ENCODE data around the gene APH1A. TPM values are rescaled to one million over a fixed set of nuclear protein-coding genes. Genes with fewer than 3 reads are reported as not detected.

APH1A gene
- polyA plus RNA-seq, 2 of the 4 experiments (the other 2 are of a cell fraction), result 109 to 118 TPM

DNA sequence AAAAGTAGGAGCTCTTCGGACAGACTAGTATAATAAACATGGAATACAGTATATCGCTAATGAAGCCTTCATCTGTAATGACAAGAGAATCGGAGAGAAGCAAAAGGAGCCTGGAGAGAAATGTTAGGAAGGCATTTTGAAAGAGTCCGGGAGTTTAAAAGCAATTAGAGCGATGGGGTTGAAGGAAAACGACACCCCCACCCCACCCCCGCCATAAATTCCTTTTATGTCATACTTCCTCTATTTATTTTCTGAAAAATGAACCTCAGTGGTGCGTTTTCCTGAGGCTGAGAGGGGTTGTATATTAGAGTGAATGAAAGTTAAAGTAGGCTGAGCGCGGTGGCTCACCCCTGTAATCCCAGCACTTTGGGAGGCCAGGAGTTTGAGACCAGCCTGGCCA lies 635 bp upstream of the APH1A start:
- FAIRE-seq (no peak), ATAC-seq (no peak), DNase-seq (ENCODE audit: low read depth in 1 of 2, low spot score in 1 of 2) (no peak)
- H3K4me2 ChIP-seq, result peak overlapping the region; percentile 98
- 74% methylated on average over 10 of the region's 10 CpGs for WGBS (ENCODE audit: missing lambda C conversion rate)
- H3K9me3 ChIP-seq, result no peaks in the 10 kb centered on the region
- POLR2A ChIA-PET, result interaction anchor here (0.5 to 1.3 kb wide), 4 partner anchors 9 to 244 kb away, joined by 4 to 6 read pairs (median 5); no protein-coding TSS in a partner anchor
- CTCF ChIA-PET, result interaction anchor here (1.6 to 6.2 kb wide), 2 partner anchors 11 to 14 kb away, joined by 10 to 48 read pairs; no protein-coding TSS in a partner anchor
- H3K4me3 ChIP-seq, result peak overlapping the region; percentile 91
- H3K27ac ChIP-seq, result peak overlapping the region; percentile 94
- no peak for TF ChIP-seq TP53 (CRISPR knock-in tag; IDR thresholded peaks at IDR 0.05)
- TF ChIP-seq ZNF302 (CRISPR knock-in tag; IDR thresholded peaks at IDR 0.05), result no peak
- TF ChIP-seq POLR2AphosphoS2 (conservative IDR thresholded peaks at IDR 0.05; ENCODE audit: low read length), result no peak
- TF ChIP-seq NFE2L2 (conservative IDR thresholded peaks at IDR 0.05; ENCODE audit: low read length), result no peak
- TF ChIP-seq KDM5A (IDR thresholded peaks at IDR 0.05), result no peak
- TF ChIP-seq CHD4 (IDR thresholded peaks at IDR 0.05; ENCODE audit: borderline replicate concordance), result no peak
- peaks cover 11% of the 10 kb centered on the region for H3K4me1 ChIP-seq

DNA sequence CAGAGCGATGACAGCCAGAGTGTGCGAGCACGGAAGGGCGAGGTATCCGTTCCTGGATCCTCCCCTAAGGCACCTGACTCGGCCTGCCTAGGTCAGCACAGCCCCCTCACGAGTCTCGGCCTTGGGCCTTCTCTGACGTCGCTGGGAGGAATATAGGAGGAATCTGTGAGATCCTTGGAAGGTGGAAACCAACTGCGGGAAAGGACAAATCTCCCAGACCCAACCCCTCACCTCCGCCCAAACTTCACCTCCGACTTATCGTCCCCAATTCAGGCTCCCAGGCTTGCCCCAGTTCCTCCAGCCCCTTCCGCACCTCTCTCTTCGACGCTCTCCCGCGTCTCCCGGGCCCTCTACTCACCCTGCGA lies 494 bp downstream of the APH1A start:
- POLR2A ChIA-PET, result interaction anchor here (0.9 to 1.3 kb wide), 2 partner anchors 10 to 13 kb away, joined by 4 to 5 read pairs; no protein-coding TSS in a partner anchor
- peak; percentile 33 to 39 for DNase-seq (ENCODE audit: low read depth in 1 of 2, low spot score in 1 of 2)
- Histone ChIP-seq H3K27ac (peak overlapping the region; percentile 94), H3K4me3 (peak overlapping the region; percentile 91), H3K4me1 (peaks cover 11% of the 10 kb centered on the region), H3K9me3 (no peaks in the 10 kb centered on the region), H3K4me2 (peak overlapping the region; percentile 98)
- no peak for FAIRE-seq
- TF ChIP-seq MAFK (IDR thresholded peaks at IDR 0.05; ENCODE audit: partially characterized antibody) (no peak), MAZ (IDR thresholded peaks at IDR 0.05; ENCODE audit: borderline replicate concordance, low read depth, low read length) (no peak), ZNF302 (CRISPR knock-in tag; IDR thresholded peaks at IDR 0.05) (no peak), KDM5A (IDR thresholded peaks at IDR 0.05) (no peak), CBX2 (IDR thresholded peaks at IDR 0.05; ENCODE audit: borderline replicate concordance, low read depth) (no peak)
- TF ChIP-seq, protein P1, sequence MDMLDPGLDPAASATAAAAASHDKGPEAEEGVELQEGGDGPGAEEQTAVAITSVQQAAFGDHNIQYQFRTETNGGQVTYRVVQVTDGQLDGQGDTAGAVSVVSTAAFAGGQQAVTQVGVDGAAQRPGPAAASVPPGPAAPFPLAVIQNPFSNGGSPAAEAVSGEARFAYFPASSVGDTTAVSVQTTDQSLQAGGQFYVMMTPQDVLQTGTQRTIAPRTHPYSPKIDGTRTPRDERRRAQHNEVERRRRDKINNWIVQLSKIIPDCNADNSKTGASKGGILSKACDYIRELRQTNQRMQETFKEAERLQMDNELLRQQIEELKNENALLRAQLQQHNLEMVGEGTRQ (IDR thresholded peaks at IDR 0.05), result no peak
- TF ChIP-seq, protein P2, sequence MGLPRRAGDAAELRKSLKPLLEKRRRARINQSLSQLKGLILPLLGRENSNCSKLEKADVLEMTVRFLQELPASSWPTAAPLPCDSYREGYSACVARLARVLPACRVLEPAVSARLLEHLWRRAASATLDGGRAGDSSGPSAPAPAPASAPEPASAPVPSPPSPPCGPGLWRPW (IDR thresholded peaks at IDR 0.05), result no peak
- CTCF ChIA-PET, result interaction anchor here (0.6 to 6.2 kb wide), 3 partner anchors 12 to 48 kb away, joined by 3 to 48 read pairs (median 10); no protein-coding TSS in a partner anchor
- ATAC-seq, result peak; percentile 37 to 62; a peak in 5 of 6 replicates
- 1% methylated on average over 21 of the region's 21 CpGs for WGBS (ENCODE audit: missing lambda C conversion rate)

DNA sequence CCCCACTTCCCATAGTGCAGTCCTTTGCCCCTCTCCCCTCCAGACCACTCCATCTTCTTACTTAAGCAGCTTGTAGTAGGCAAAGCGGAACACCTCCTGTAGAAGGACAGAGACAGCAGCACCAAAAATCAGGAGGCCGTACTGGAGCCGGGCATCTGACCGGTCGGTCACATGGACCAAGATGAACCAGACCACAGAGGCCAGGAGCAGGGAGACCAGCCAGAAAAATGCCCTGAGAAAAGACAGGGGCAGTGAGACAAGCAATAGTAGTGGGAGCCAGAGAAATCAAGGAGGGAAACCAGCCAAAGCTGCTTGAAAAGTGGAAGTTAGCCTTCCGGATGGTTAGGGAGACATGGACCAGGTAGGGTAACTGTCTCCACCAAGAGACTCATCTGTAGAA lies 920 bp downstream of the APH1A start:
- WGBS (ENCODE audit: missing lambda C conversion rate), result 44% methylated on average over 6 of the region's 6 CpGs
- TF ChIP-seq, protein P3, sequence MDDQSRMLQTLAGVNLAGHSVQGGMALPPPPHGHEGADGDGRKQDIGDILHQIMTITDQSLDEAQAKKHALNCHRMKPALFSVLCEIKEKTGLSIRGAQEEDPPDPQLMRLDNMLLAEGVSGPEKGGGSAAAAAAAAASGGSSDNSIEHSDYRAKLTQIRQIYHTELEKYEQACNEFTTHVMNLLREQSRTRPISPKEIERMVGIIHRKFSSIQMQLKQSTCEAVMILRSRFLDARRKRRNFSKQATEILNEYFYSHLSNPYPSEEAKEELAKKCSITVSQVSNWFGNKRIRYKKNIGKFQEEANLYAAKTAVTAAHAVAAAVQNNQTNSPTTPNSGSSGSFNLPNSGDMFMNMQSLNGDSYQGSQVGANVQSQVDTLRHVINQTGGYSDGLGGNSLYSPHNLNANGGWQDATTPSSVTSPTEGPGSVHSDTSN (IDR thresholded peaks at IDR 0.05), result no peak
- no peak for TF ChIP-seq FOXS1 (CRISPR knock-in tag; IDR thresholded peaks at IDR 0.05)
- POLR2A ChIA-PET, result no interaction called here
- no peak for FAIRE-seq
- Histone ChIP-seq H3K9me3 (no peaks in the 10 kb centered on the region), H3K4me1 (peaks cover 11% of the 10 kb centered on the region), H3K4me3 (peak overlapping the region; percentile 91), H3K27ac (peak overlapping the region; percentile 94), H3K4me2 (peak overlapping the region; percentile 98)
- ATAC-seq, result no peak
- DNase-seq (ENCODE audit: low read depth in 1 of 2, low spot score in 1 of 2), result no peak
- CTCF ChIA-PET, result interaction anchor here (0.6 to 6.2 kb wide), 2 partner anchors 12 to 47 kb away, joined by 3 to 48 read pairs; no protein-coding TSS in a partner anchor

DNA sequence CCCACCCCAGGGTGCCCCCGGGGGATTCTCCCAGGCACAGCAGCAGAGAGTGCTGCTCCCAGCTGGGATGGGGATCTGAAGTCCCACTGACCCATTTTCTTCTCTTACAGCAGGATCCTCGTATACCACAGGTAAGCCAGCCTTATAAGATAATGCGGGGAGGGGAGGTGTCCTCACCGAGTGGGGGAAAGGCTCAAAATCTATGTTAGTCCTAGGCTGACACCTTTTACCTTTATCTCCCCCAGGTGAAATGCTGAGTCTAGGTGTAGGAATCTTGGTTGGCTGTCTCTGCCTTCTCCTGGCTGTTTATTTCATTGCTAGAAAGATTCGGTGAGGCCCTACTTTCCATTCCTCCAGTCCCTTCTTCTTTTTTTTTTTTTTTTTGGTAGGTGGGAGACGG lies 5.3 kb downstream of the APH1A start:
- peaks cover 7% of the 10 kb centered on the region; the same call in 2 of the 3 replicates for H3K4me1 ChIP-seq
- no peaks in the 10 kb centered on the region for H3K9me3 ChIP-seq
- no peak for TF ChIP-seq CBX8 (IDR thresholded peaks at IDR 0.05)
- no peak for TF ChIP-seq CHD4 (IDR thresholded peaks at IDR 0.05; ENCODE audit: borderline replicate concordance)
- no peak for TF ChIP-seq POLR2A (IDR thresholded peaks at IDR 0.05; ENCODE audit: low read length)
- TF ChIP-seq FOSB (CRISPR knock-in tag; IDR thresholded peaks at IDR 0.05), result no peak
- TF ChIP-seq, protein P4, sequence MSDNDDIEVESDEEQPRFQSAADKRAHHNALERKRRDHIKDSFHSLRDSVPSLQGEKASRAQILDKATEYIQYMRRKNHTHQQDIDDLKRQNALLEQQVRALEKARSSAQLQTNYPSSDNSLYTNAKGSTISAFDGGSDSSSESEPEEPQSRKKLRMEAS (IDR thresholded peaks at IDR 0.05), result no peak
- TF ChIP-seq MYC (IDR thresholded peaks at IDR 0.05; ENCODE audit: borderline replicate concordance, low read length), result no peak
- no peak for TF ChIP-seq HOXB5 (CRISPR knock-in tag; IDR thresholded peaks at IDR 0.05)
- TF ChIP-seq HOXB13 (CRISPR knock-in tag; IDR thresholded peaks at IDR 0.05; ENCODE audit: low read depth), result no peak
- TF ChIP-seq FOXS1 (CRISPR knock-in tag; IDR thresholded peaks at IDR 0.05), result no peak
- no peak for TF ChIP-seq NPAS2 (CRISPR knock-in tag; IDR thresholded peaks at IDR 0.05; ENCODE audit: borderline replicate concordance)
- TF ChIP-seq, protein P5, sequence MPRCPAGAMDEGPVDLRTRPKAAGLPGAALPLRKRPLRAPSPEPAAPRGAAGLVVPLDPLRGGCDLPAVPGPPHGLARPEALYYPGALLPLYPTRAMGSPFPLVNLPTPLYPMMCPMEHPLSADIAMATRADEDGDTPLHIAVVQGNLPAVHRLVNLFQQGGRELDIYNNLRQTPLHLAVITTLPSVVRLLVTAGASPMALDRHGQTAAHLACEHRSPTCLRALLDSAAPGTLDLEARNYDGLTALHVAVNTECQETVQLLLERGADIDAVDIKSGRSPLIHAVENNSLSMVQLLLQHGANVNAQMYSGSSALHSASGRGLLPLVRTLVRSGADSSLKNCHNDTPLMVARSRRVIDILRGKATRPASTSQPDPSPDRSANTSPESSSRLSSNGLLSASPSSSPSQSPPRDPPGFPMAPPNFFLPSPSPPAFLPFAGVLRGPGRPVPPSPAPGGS (IDR thresholded peaks at IDR 0.05), result no peak
- TF ChIP-seq FOSL2 (IDR thresholded peaks at IDR 0.05), result no peak
- TF ChIP-seq FOSL2 (CRISPR knock-in tag; IDR thresholded peaks at IDR 0.05), result no peak
- TF ChIP-seq SMC3 (IDR thresholded peaks at IDR 0.05), result no peak
- no peak for TF ChIP-seq EHF (CRISPR knock-in tag; IDR thresholded peaks at IDR 0.05)
- no peak for TF ChIP-seq HDAC2 (IDR thresholded peaks at IDR 0.05)
- no peak overlapping the region for H3K4me2 ChIP-seq
- ChIA-PET POLR2A (no interaction called here), CTCF (interaction anchor here (0.6 to 4.7 kb wide), 4 partner anchors 8 to 21 kb away, joined by 3 to 25 read pairs (median 10); no protein-coding TSS in a partner anchor)
- DNase-seq (ENCODE audit: low read depth in 1 of 2, low spot score in 1 of 2) (no peak), ATAC-seq (no peak), FAIRE-seq (no peak)
- no peak overlapping the region for H3K27ac ChIP-seq
- H3K4me3 ChIP-seq, result no peak overlapping the region
- 77% methylated on average over 6 of the region's 6 CpGs for WGBS (ENCODE audit: missing lambda C conversion rate)

Data from A549 (cell line).